ENCODE measurements around the gene FBXL16. TPM values are rescaled to one million over a fixed set of nuclear protein-coding genes. Genes with fewer than 3 reads are reported as not detected.

FBXL16 gene
- total RNA-seq, 1 donor from 2014 or later: 3.9 TPM

DNA sequence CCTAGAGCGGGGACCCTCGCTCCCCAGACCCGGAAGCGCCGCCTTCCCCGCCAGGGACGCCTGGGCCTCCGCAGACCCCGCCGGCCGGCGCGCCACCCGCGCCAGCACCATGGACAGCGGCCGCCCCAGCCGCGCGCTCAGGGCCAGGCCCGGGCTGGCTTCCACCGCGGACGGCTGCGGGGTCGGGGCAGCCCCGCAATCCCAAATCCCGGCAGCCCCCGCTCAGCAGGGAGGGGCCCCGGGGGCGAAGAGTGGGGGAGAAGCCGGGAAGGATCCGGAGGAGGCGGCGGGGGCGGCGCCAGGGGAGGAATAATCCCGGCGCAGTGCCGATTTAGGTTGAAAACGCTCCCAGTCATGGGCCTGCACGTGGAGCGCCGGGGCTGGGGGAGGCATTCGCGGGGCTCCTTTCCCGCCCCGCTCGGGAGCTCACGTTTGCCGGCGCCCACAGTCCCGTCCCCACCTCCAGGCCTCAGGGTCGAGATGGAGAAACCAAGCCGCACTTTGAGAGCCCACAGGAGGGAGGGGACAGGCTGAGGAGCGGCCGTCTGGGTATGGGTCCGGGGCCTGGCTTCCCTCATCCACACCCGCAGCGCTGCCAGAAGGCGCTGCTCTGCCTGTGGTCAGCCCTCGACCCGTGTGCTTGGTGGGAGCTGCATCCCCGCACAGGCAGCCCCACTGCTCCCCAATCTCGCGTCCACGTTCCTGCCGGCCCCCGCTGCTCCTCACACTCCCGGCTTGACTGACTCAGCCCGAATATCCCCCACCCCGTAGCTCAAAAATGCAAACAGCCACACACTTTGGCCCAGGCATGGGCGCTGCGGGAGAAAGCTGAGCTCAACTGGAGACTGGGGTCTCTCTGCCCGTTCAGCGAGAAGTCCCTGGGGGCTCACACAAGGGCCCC, 4.7 kb downstream of the FBXL16 start:
- no peak for TF ChIP-seq CTCF (conservative IDR thresholded peaks at IDR 0.05)
- Mint-ChIP-seq H3K9me3 (no peaks in the 10 kb centered on the region), H3K27me3 (peaks cover 72% of the 10 kb centered on the region), H3K4me3 (no peak overlapping the region), H3K4me1 (ENCODE audit: unreplicated experiment) (no peaks in the 10 kb centered on the region), H3K36me3 (no peaks in the 10 kb centered on the region), H3K27ac (no peak overlapping the region)
- no peak for DNase-seq (ENCODE audit: extremely low spot score, unreplicated experiment)

GRCh38 chr16:698911-699671, 6.5 kb downstream of the FBXL16 start:
- DNase-seq (ENCODE audit: extremely low spot score, unreplicated experiment): no peak
- H3K9me3 Mint-ChIP-seq: no peaks in the 10 kb centered on the region
- no peak overlapping the region for H3K27ac Mint-ChIP-seq
- no peaks in the 10 kb centered on the region for H3K36me3 Mint-ChIP-seq
- H3K27me3 Mint-ChIP-seq: peaks cover 78% of the 10 kb centered on the region
- no peak for TF ChIP-seq CTCF (conservative IDR thresholded peaks at IDR 0.05)
- no peaks in the 10 kb centered on the region for H3K4me1 Mint-ChIP-seq (ENCODE audit: unreplicated experiment)
- no peak overlapping the region for H3K4me3 Mint-ChIP-seq

- H3K27me3 Mint-ChIP-seq: peaks cover 67% of the 10 kb centered on the region
- no peaks in the 10 kb centered on the region for H3K9me3 Mint-ChIP-seq
- no peak for DNase-seq (ENCODE audit: extremely low spot score, unreplicated experiment)
- no peak for TF ChIP-seq CTCF (conservative IDR thresholded peaks at IDR 0.05)
- no peak overlapping the region for H3K27ac Mint-ChIP-seq
- H3K4me3 Mint-ChIP-seq: peak overlapping the region; percentile 39
- no peaks in the 10 kb centered on the region for H3K36me3 Mint-ChIP-seq
- H3K4me1 Mint-ChIP-seq (ENCODE audit: unreplicated experiment): no peaks in the 10 kb centered on the region
These were observed 10.1 kb downstream of the FBXL16 start for GRCh38 chr16:695355-696089.

GRCh38 chr16:694863-695354, 10.7 kb downstream of the FBXL16 start:
- no peaks in the 10 kb centered on the region for H3K9me3 Mint-ChIP-seq
- peaks cover 63% of the 10 kb centered on the region for H3K27me3 Mint-ChIP-seq
- no peak for DNase-seq (ENCODE audit: extremely low spot score, unreplicated experiment)
- H3K27ac Mint-ChIP-seq: no peak overlapping the region
- no peaks in the 10 kb centered on the region for H3K4me1 Mint-ChIP-seq (ENCODE audit: unreplicated experiment)
- no peak overlapping the region for H3K4me3 Mint-ChIP-seq
- H3K36me3 Mint-ChIP-seq: no peaks in the 10 kb centered on the region
- TF ChIP-seq CTCF (conservative IDR thresholded peaks at IDR 0.05): no peak

GRCh38 chr16:694187-694862, 11.3 kb downstream of the FBXL16 start:
- Mint-ChIP-seq H3K9me3 (no peaks in the 10 kb centered on the region), H3K27me3 (peaks cover 58% of the 10 kb centered on the region), H3K4me3 (no peak overlapping the region), H3K36me3 (no peaks in the 10 kb centered on the region), H3K4me1 (ENCODE audit: unreplicated experiment) (no peaks in the 10 kb centered on the region), H3K27ac (no peak overlapping the region)
- DNase-seq (ENCODE audit: extremely low spot score, unreplicated experiment): no peak
- TF ChIP-seq CTCF (conservative IDR thresholded peaks at IDR 0.05): no peak
